GM12878 (cell line): ENCODE measurements around the gene NKX2-3. TPM values are rescaled to one million over a fixed set of nuclear protein-coding genes. Genes with fewer than 3 reads are reported as not detected.

Experiments used
- ATAC-seq: fragments of 200-7000 bp; cut with Tn5 transposase; 3 replicates; pipeline ENCODE4 v1.9.1; 2020; ENCODE audit warnings: mild to moderate bottlenecking, moderate library complexity
- BruUV-seq: library from RNA; stranded (reverse); fragments of 400-500 nt; replicated peaks from 2 replicates; lab custom pipeline; 2021; lab: Mats Ljungman, UMichigan
- CTCF ChIA-PET: fragments of 300-600 bp; sonication (Branson Sonifier 250); formaldehyde crosslinking; extraction: SDS; loops from one replicate; lab custom pipeline; 2021; ENCODE audit warnings: inconsistent platforms; lab: Yijun Ruan, JAX
- POLR2A ChIA-PET: fragments of 350-600 bp; formaldehyde crosslinking; extraction: SDS; loops from one replicate; lab custom pipeline; 2021; ENCODE audit warnings: inconsistent platforms; lab: Charles Lee
- RAD21 ChIA-PET: fragments of 300-600 bp; sonication (Branson Sonifier 250); formaldehyde crosslinking; loops from one replicate; lab custom pipeline; 2023; ENCODE audit warnings: antibody characterized with exemption; ENCODE audit not compliant: unreplicated experiment; lab: Charles Lee
- SMC1A ChIA-PET: fragments of 300-600 bp; sonication (Branson Sonifier 250); formaldehyde crosslinking; loops from one replicate; lab custom pipeline; 2023; ENCODE audit not compliant: unreplicated experiment, uncharacterized antibody; lab: Charles Lee
- DNase-seq: peaks from one replicate; pipeline ENCODE4 v3.0.0-alpha.2; 2011; ENCODE audit warnings: low read depth, low spot score
- FAIRE-seq: peaks from 3 replicates; lab custom pipeline; 2011; peaks lifted over from hg19 to GRCh38; lab: Jason Lieb, UNC
- H2AFZ ChIP-seq: 2 replicates; pipeline ENCODE4 v1.6.0; 2011; ENCODE audit warnings: low read depth, low read length, control low read depth; ENCODE audit not compliant: control insufficient read depth
- H3K27ac ChIP-seq: 2 replicates; pipeline ENCODE4 v1.5.1; 2011; ENCODE audit warnings: control low read depth; ENCODE audit not compliant: control insufficient read depth, insufficient read depth
- H3K27me3 ChIP-seq, 2 experiments: replicated peaks in 1 of 2; 2 replicates each; pipeline versions ENCODE4 v1.6.0 to v1.6.1; 2011; ENCODE audit warnings: low read length in 1 of 2; ENCODE audit not compliant: control insufficient read depth in 2 of 2, insufficient read depth in 2 of 2
- H3K36me3 ChIP-seq, 2 experiments: 2 replicates each; pipeline ENCODE4 v1.5.1; 2011; ENCODE audit warnings: low read length in 1 of 2; ENCODE audit not compliant: control insufficient read depth in 2 of 2, insufficient read depth in 2 of 2
- H3K4me1 ChIP-seq: 2 replicates; pipeline ENCODE4 v1.6.1; 2011; ENCODE audit warnings: mild to moderate bottlenecking, low read length, moderate library complexity, mixed read lengths; ENCODE audit not compliant: control insufficient read depth, insufficient read depth
- H3K4me2 ChIP-seq: 2 replicates; pipeline ENCODE4 v1.6.0; 2011; ENCODE audit warnings: control low read depth; ENCODE audit not compliant: control insufficient read depth, insufficient read depth
- H3K4me3 ChIP-seq: fragments of 200-600 bp; sonication (generic); 2 replicates; pipeline ENCODE4 v1.5.1; 2016
- H3K79me2 ChIP-seq: 2 replicates; pipeline ENCODE4 v1.6.0; 2011; ENCODE audit warnings: low read length; ENCODE audit not compliant: control insufficient read depth, insufficient read depth
- H3K9ac ChIP-seq: 2 replicates; pipeline ENCODE4 v1.8.0; 2011; ENCODE audit warnings: low read length, control low read depth, mixed read lengths; ENCODE audit not compliant: control insufficient read depth, insufficient read depth
- H3K9me3 ChIP-seq: replicated peaks from 3 replicates; pipeline ENCODE4 v1.5.1; 2011; ENCODE audit warnings: mild to moderate bottlenecking, low read length; ENCODE audit not compliant: control insufficient read depth, insufficient read depth
- H4K20me1 ChIP-seq: 2 replicates; pipeline ENCODE4 v1.6.0; 2011; ENCODE audit not compliant: control insufficient read depth, insufficient read depth
- E4F1 ChIP-seq: fragments of 450-650 bp; IDR thresholded peaks from 2 replicates; pipeline ENCODE4 v1.6.1; 2018; ENCODE audit warnings: borderline replicate concordance, mild to moderate bottlenecking; ENCODE audit not compliant: partially characterized antibody
- FOS ChIP-seq: IDR thresholded peaks from 3 replicates; pipeline ENCODE4 v1.6.1; 2011; ENCODE audit warnings: borderline replicate concordance; ENCODE audit not compliant: insufficient read length; ENCODE audit errors: extremely low read depth
- HCFC1 ChIP-seq: fragments of 150-350 bp; IDR thresholded peaks from 2 replicates; pipeline ENCODE4 v1.6.1; 2014; ENCODE audit warnings: low read length
- HDAC2 ChIP-seq: fragments of 200-600 bp; sonication (generic); IDR thresholded peaks from 2 replicates; pipeline ENCODE4 v1.6.1; 2017
- HDGF ChIP-seq: fragments of 450-650 bp; IDR thresholded peaks from 2 replicates; pipeline ENCODE4 v1.6.1; 2016; ENCODE audit warnings: antibody characterized with exemption
- MTA3 ChIP-seq: IDR thresholded peaks from 2 replicates; pipeline ENCODE4 v1.6.1; 2012; ENCODE audit warnings: low read length, inconsistent platforms, borderline replicate concordance
- POLR2A ChIP-seq: IDR thresholded peaks from 2 replicates; pipeline ENCODE4 v1.6.1; 2011; ENCODE audit warnings: low read depth, mild to moderate bottlenecking, low read length
- REST ChIP-seq: IDR thresholded peaks from 2 replicates; pipeline ENCODE4 v1.6.1; 2012; ENCODE audit warnings: mild to moderate bottlenecking, low read depth, low read length
- SMAD1 ChIP-seq: fragments of 450-650 bp; IDR thresholded peaks from 2 replicates; pipeline ENCODE4 v1.6.1; 2018; ENCODE audit warnings: mild to moderate bottlenecking, low read depth; ENCODE audit not compliant: partially characterized antibody
- TARDBP ChIP-seq: IDR thresholded peaks from 2 replicates; pipeline ENCODE4 v1.6.1; 2016; ENCODE audit warnings: borderline replicate concordance
- WGBS: methylation state at CpG from one replicate; pipeline ENCODE4 v1.1.6; 2016; ENCODE audit warnings: low lambda C conversion rate; ENCODE audit not compliant: insufficient replicate concordance, insufficient coverage; ENCODE audit errors: missing lambda C conversion rate; 5-methylcytosine and 5-hydroxymethylcytosine counted together
- in situ Hi-C: fragments of 300-500 bp; cut with MboI; formaldehyde crosslinking; loops from 9 replicates; pipeline ENCODE4 v1.14.3; 2018; ENCODE audit warnings: mixed read lengths
- intact Hi-C: fragments of 100-400 bp; cut with micrococcal nuclease; formaldehyde crosslinking; loops from one replicate; pipeline ENCODE4 v1.14.2; 2022; ENCODE audit not compliant: unreplicated experiment
- polyA plus RNA-seq, 11 experiments: library from polyadenylated mRNA; depleted of rRNA in 4 of 11; unstranded in 6 of 11; stranded (reverse) in 5 of 11; fragments of >200 nt; fragmentation: Nextera tagmentation in 4 of 11; fragmentation: Illumina TruSeq in 1 of 11; extraction: Ambion mirVana in 4 of 11; extraction: Trizol in 1 of 11; gene quantifications; 1 replicate in 1 of 11; 2 replicates in 10 of 11; pipeline versions ENCODE4 v1.2.1 to v1.2.3, GENCODE V29; 2011 to 2016; ENCODE audit warnings: inconsistent platforms in 2 of 11, missing spikeins in 2 of 11, low read depth in 1 of 11
- total RNA-seq, 4 experiments: library from RNA; depleted of rRNA in 3 of 4; stranded (reverse); fragments of >200 nt in 3 of 4; fragmentation: Illumina TruSeq in 1 of 4; extraction: Trizol in 1 of 4; gene quantifications; 2 replicates each; pipeline versions ENCODE4 v1.2.1 to v1.2.3, GENCODE V29; 2013 to 2021
- TF ChIP-seq, protein P1 (sequence below): fragments of 450-650 bp; IDR thresholded peaks from 2 replicates; pipeline ENCODE4 v1.6.1; 2017; ENCODE audit warnings: mild to moderate bottlenecking, low read depth, inconsistent platforms; ENCODE audit not compliant: poor library complexity, severe bottlenecking

Gene NKX2-3
- total and polyA plus RNA-seq, 10 of the 15 experiments (the other 5 are each of a cell fraction or from before 2014, with no cell fraction given) = not detected

DNA sequence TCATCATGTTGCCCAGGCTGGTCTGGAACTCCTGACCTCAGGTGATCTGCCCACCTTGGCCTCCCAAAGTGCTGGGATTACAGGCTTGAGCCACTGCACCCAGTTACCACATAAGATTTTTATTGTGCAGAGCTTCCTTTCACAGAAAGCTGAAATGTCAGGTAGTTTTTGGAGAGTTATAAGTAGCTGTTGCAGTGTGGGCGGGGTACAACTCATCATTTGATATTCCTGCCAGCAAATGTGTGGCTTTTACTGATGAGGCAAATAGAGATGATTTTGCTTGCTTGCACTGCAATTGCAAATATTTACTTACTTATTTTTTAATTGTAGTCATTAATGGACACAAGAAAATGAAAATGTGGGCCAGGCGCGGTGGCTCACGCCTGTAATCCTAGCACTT, 32.4 kb downstream of the NKX2-3 start:
- DNase-seq = no peak
- ChIA-PET POLR2A (no interaction called here), CTCF (interaction anchor here (0.9 to 11.1 kb wide), 4 partner anchors 15 to 146 kb away, joined by 3 to 201 read pairs (median 9); no protein-coding TSS in a partner anchor)
- Histone ChIP-seq H3K79me2 (no peaks in the 10 kb centered on the region), H3K4me3 (no peak overlapping the region), H3K9me3 (no peaks in the 10 kb centered on the region), H3K27ac (no peak overlapping the region), H4K20me1 (no peaks in the 10 kb centered on the region)
- intact Hi-C loops = no loop called here
- no peak for ATAC-seq
- BruUV-seq = no TSS peak
- TF ChIP-seq SMAD1 = no peak
- TF ChIP-seq E4F1 = no peak
- no peak for TF ChIP-seq FOS
- TF ChIP-seq REST = no peak
- no peak for TF ChIP-seq HDAC2
- TF ChIP-seq, protein P1, sequence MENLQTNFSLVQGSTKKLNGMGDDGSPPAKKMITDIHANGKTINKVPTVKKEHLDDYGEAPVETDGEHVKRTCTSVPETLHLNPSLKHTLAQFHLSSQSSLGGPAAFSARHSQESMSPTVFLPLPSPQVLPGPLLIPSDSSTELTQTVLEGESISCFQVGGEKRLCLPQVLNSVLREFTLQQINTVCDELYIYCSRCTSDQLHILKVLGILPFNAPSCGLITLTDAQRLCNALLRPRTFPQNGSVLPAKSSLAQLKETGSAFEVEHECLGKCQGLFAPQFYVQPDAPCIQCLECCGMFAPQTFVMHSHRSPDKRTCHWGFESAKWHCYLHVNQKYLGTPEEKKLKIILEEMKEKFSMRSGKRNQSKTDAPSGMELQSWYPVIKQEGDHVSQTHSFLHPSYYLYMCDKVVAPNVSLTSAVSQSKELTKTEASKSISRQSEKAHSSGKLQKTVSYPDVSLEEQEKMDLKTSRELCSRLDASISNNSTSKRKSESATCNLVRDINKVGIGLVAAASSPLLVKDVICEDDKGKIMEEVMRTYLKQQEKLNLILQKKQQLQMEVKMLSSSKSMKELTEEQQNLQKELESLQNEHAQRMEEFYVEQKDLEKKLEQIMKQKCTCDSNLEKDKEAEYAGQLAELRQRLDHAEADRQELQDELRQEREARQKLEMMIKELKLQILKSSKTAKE = no peak
- no peak for TF ChIP-seq POLR2A
- TF ChIP-seq HDGF = no peak
- no peak for TF ChIP-seq HCFC1
- no peak for TF ChIP-seq MTA3
- no peak for TF ChIP-seq TARDBP
- TF ChIP-seq, all 136 proteins: peak for 0
- in situ Hi-C loops = no loop called here
- SMC1A ChIA-PET = interaction anchor here (0.6 kb wide), 1 partner anchor 9 kb away, joined by 3 read pairs; no protein-coding TSS in a partner anchor
- no peaks in the 10 kb centered on the region for H3K4me1 ChIP-seq
- no peaks in the 10 kb centered on the region for H3K36me3 ChIP-seq
- FAIRE-seq = no peak
- H2AFZ ChIP-seq = no peak overlapping the region
- 56% methylated on average over 4 of the region's 4 CpGs for WGBS
- H3K9ac ChIP-seq = no peak overlapping the region
- H3K27me3 ChIP-seq = no peaks in the 10 kb centered on the region; a peak in 1 of 4 replicates
- RAD21 ChIA-PET = no interaction called here
- no peak overlapping the region for H3K4me2 ChIP-seq
